Measurements from ENCODE around the gene DCAF15.

- TF ChIP-seq CTCF (IDR thresholded peaks at IDR 0.05) (no peak), POLR2A (IDR thresholded peaks at IDR 0.05) (no peak)
These were observed 39.0 kb upstream of the DCAF15 start for GRCh38 chr19:13913352-13913751.
